Measurements from ENCODE around the gene DMD. TPM values are rescaled to one million over a fixed set of nuclear protein-coding genes. Genes with fewer than 3 reads are reported as not detected.

The DMD gene
- polyA plus RNA-seq, 2 of the 4 experiments (the other 2 are of a cell fraction), result 0.03 TPM; not detected in 1

- Histone ChIP-seq H3K9me3 (no peaks in the 10 kb centered on the region), H3K27ac (no peak overlapping the region), H3K4me2 (no peak overlapping the region), H3K4me1 (no peaks in the 10 kb centered on the region), H3K4me3 (no peak overlapping the region)
- 18% methylated on average over 4 of the region's 4 CpGs for WGBS (ENCODE audit: missing lambda C conversion rate)
- TF ChIP-seq JUN (IDR thresholded peaks at IDR 0.05), result no peak
- no peak for TF ChIP-seq MAZ (IDR thresholded peaks at IDR 0.05; ENCODE audit: borderline replicate concordance, low read depth, low read length)
- TF ChIP-seq HMGXB4 (CRISPR knock-in tag; IDR thresholded peaks at IDR 0.05; ENCODE audit: borderline replicate concordance), result no peak
- TF ChIP-seq SREBF2 (IDR thresholded peaks at IDR 0.05), result no peak
- no peak for TF ChIP-seq NFE2L2 (conservative IDR thresholded peaks at IDR 0.05; ENCODE audit: low read length)
- no peak for TF ChIP-seq JUNB (IDR thresholded peaks at IDR 0.05)
- TF ChIP-seq CTCF (IDR thresholded peaks at IDR 0.05), result no peak
- TF ChIP-seq REST (IDR thresholded peaks at IDR 0.05), result no peak
- no peak for TF ChIP-seq HOXB13 (CRISPR knock-in tag; IDR thresholded peaks at IDR 0.05; ENCODE audit: low read depth)
- no peak for TF ChIP-seq CBX8 (IDR thresholded peaks at IDR 0.05)
- no peak for TF ChIP-seq RARB (CRISPR knock-in tag; IDR thresholded peaks at IDR 0.05)
- no peak for TF ChIP-seq ZNF302 (CRISPR knock-in tag; IDR thresholded peaks at IDR 0.05)
- TF ChIP-seq ESRRA (IDR thresholded peaks at IDR 0.05; ENCODE audit: borderline replicate concordance, low read length), result no peak
- no peak for TF ChIP-seq SMC3 (IDR thresholded peaks at IDR 0.05)
- no peak for TF ChIP-seq TFCP2L1 (CRISPR knock-in tag; IDR thresholded peaks at IDR 0.05)
- no peak for TF ChIP-seq ZSCAN20 (CRISPR knock-in tag; IDR thresholded peaks at IDR 0.05)
- no peak for TF ChIP-seq CBX2 (IDR thresholded peaks at IDR 0.05; ENCODE audit: borderline replicate concordance, low read depth)
- no peak for TF ChIP-seq EHF (CRISPR knock-in tag; IDR thresholded peaks at IDR 0.05)
- TF ChIP-seq CHD2 (IDR thresholded peaks at IDR 0.05; ENCODE audit: low read length, partially characterized antibody), result no peak
- no peak for TF ChIP-seq ZFP36 (IDR thresholded peaks at IDR 0.05; ENCODE audit: borderline replicate concordance, partially characterized antibody)
- FAIRE-seq (no peak), DNase-seq (ENCODE audit: low read depth in 1 of 2, low spot score in 1 of 2) (no peak), ATAC-seq (no peak)
- CTCF ChIA-PET, result no interaction called here
- POLR2A ChIA-PET, result no interaction called here
Measured at GRCh38 chrX:33134164-33134563, 77.2 kb downstream of the DMD start.

GRCh38 chrX:33133320-33133719, 78.0 kb downstream of the DMD start:
- no peak overlapping the region for H3K4me2 ChIP-seq
- ChIA-PET CTCF (no interaction called here), POLR2A (no interaction called here)
- 0% methylated on average over 3 of the region's 3 CpGs for WGBS (ENCODE audit: missing lambda C conversion rate)
- no peaks in the 10 kb centered on the region for H3K9me3 ChIP-seq
- DNase-seq (ENCODE audit: low read depth in 1 of 2, low spot score in 1 of 2) (no peak), ATAC-seq (no peak), FAIRE-seq (no peak)
- no peaks in the 10 kb centered on the region for H3K4me1 ChIP-seq
- no peak overlapping the region for H3K4me3 ChIP-seq
- no peak overlapping the region for H3K27ac ChIP-seq
- TF ChIP-seq JUN (IDR thresholded peaks at IDR 0.05) (no peak), RARB (CRISPR knock-in tag; IDR thresholded peaks at IDR 0.05) (no peak), ZSCAN20 (CRISPR knock-in tag; IDR thresholded peaks at IDR 0.05) (no peak), RAD21 (conservative IDR thresholded peaks at IDR 0.05 in 1 of 2, IDR thresholded peaks at IDR 0.05 in 1 of 2) (no peak), TP53 (CRISPR knock-in tag; IDR thresholded peaks at IDR 0.05) (no peak), MAX (IDR thresholded peaks at IDR 0.05) (no peak), GATA3 (IDR thresholded peaks at IDR 0.05; ENCODE audit: borderline replicate concordance) (no peak), NPAS2 (CRISPR knock-in tag; IDR thresholded peaks at IDR 0.05; ENCODE audit: borderline replicate concordance) (no peak), MAFK (IDR thresholded peaks at IDR 0.05; ENCODE audit: partially characterized antibody) (no peak), NR3C1 (IDR thresholded peaks at IDR 0.05) (no peak), TFCP2L1 (CRISPR knock-in tag; IDR thresholded peaks at IDR 0.05) (no peak), MAZ (IDR thresholded peaks at IDR 0.05; ENCODE audit: borderline replicate concordance, low read depth, low read length) (no peak), PBX3 (IDR thresholded peaks at IDR 0.05) (no peak), CHD4 (IDR thresholded peaks at IDR 0.05; ENCODE audit: borderline replicate concordance) (no peak), BCL3 (IDR thresholded peaks at IDR 0.05) (no peak), POLR2A (IDR thresholded peaks at IDR 0.05; ENCODE audit: low read length) (no peak)

Measured in A549 (cell line).